NCI-H2196 (cell line): ENCODE data around the gene TRA2A.
"Not testable (repeated sequence)": the region's sequence is repeated elsewhere in the genome, so short reads cannot be mapped to it uniquely, and the experiment has no call there.

Experiments
- DNase-seq: peaks from one replicate; lab custom pipeline; 2025; ENCODE audit not compliant: unreplicated experiment; lab: John Stamatoyannopoulos, UW

Gene TRA2A

DNA sequence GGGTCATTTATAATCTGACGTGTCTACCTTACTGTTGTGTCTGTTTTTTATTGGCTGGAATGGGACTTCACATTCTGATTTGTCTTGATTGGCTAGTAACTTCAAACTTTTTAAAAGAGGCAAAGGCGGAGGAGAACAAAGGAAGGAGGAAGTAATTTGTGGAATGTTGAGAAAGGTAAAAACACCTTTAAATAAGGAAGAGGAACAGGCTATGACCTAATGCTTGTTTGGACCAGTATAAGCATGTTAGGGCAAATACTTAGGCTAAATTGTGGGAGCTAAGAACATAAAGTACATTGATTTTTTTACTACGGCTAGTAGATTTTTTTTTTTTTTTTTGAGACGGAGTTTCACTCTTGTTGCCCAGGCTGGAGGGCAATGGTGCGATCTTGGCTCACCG is 18.0 kb downstream of the TRA2A start:
- not testable (repeated sequence) for DNase-seq

DNA sequence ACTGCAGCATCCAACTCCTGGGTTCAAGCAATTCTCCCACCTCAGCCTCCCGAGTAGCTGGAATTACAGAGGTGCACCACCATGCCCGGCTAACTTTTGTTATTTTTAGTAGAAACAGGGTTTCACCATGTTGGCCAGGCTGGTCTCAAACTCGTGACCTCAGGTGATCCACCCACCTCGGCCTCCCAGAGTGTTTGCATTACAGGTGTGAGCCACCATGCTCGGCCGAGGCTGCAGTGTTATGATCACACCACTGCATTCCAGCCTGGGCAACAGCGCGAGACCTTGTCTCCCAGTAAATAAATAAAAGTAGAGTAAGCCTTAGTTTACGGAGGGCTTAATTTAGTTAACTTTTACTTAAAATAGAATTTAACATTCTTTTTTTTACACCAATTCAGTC is 37.8 kb downstream of the TRA2A start:
- DNase-seq, result no peak

DNA sequence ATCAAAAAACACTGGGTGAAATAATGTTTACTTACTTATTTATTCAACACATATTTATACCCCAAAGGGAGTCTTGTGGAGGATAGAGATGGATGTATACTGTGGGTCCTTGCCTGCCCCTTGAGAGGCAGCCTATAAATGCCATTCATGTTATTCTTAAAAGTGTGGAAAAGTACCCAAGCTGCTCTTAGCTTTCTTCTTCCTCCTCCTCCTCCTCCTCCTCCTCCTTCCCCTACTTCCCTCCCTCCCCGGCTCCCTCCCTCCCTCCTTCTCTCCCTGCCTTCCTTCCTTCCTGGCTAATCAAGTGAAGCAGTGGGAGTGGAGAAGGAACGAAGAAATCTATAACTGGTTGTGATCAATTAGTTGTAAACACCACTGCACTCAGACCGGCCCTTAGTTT is 40.3 kb downstream of the TRA2A start:
- DNase-seq, result no peak

DNA sequence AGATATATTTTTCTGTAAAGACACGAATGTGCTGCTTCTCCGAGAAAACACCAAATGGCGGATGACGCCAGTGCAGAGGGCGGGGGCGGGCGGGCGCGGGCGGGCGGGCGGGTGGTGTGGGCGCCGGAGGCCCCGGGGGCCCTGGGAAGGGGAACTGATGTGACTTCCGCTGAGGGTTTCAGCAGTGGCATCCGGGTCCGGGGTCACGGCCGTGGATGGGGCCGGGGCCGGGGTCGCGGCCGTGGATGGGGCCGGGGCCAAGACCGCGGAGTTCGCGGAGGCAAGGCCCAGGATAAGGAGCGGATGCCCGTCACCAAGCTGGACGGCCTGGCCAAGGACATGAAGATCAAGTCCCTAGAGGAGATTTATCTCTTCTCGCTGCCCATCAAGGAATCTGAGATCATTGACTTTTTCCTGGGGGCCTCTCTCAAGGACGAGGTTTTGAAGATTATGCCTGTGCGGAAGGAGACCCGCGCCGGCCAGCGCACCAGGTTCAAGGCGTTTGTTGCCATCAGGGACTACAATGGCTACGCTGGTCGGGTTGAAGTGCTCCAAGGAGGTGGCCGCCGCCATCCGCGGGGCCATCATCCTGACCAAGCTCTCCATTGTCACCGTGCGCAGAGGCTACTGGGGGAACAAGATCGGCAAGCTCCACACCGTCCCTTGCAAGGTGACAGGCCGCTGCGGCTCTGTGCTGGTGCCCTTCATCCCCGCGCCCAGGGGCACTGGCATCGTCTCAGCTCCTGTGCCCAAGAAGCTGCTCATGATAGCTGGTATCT is 41.2 kb downstream of the TRA2A start:
- peak; percentile 47 for DNase-seq

DNA sequence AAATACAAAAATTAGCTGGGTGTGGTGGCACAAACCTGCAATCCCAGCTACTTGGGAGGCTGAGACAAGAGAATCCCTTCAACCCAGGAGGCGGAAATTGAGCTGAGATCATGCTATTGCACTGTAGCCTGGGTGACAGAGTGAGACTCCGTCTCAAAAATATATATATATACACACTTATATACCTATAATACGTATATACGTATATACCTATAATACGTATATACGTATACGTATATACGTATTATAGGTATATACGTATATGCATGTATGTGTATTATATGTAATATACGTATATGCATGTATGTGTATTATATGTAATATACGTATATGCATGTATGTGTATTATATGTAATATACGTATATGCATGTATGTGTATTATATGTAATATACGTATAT is 43.1 kb downstream of the TRA2A start:
- DNase-seq, result not testable (repeated sequence)

DNA sequence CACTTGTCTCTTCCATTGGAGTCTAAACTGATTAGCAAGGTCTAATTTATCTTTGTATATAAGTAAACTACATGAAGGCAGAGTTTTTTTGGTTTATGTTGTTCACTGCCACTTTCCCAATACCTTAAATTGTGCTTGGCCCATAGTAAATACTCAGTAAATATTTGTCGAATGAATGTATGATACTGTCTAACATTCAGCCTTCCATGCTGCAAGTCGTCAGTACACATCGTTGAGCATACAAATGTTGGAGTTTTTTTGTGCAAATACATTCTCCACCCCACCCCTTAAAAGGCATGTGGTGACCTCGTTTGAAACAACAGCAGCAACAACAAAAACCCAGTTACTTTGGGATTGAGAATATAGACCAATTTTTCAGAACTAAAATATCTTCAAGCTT is 44.1 kb downstream of the TRA2A start:
- DNase-seq, result no peak

DNA sequence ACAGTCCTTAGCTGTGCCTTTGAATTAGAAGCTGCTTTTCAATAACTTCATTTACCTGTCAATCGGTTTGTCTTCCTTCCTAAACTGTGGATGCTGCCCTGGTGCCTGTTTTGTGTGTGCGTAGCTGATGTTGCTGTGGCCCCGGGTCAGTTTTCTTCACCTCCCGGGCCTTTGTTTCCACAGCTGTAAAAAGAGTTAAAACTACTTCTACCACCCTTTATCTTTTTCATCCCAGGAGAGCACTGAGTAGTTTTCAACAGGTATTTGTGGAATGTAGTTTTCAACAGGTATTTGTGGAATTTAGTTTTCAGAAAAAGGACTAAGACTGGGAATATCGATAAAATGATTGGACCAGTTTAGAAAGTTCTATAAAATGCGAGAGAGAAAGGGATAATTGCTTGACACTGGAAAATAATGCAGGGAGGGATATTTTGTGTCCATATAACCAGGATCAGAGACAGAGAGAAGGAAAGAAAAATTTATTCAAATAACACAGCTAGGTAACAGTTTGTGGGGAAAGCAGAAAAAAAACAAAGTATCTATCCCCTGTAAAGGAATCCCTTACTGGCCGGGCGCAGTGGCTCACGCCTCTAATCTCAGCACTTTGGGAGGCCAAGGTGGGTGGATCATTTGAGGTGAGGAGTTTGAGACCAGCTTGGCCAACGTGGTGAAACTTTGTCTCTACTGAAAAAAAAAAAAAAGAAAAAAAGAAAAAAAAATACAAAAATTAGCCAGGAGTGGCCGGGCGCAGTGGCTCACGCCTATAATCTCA is 45.6 kb downstream of the TRA2A start:
- no peak for DNase-seq

DNA sequence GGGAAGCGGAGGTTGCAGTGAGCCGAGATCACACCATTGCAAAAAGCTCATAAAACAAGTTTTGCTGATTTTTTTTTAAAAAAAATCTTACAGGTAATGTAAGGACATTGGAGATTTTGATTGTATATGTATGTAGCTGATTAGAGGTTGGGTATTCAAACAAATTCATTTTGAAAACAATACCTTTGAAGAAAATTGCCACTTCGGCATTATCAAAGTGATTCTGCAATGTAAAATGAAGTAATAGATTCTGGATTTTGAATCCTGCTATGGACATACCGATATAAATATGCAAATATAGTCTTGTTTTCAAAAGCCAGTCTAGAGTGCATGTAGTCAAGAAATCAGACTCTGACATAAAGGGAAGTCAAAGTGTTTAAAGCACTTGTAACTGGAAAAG is 49.1 kb downstream of the TRA2A start:
- DNase-seq, result no peak

DNA sequence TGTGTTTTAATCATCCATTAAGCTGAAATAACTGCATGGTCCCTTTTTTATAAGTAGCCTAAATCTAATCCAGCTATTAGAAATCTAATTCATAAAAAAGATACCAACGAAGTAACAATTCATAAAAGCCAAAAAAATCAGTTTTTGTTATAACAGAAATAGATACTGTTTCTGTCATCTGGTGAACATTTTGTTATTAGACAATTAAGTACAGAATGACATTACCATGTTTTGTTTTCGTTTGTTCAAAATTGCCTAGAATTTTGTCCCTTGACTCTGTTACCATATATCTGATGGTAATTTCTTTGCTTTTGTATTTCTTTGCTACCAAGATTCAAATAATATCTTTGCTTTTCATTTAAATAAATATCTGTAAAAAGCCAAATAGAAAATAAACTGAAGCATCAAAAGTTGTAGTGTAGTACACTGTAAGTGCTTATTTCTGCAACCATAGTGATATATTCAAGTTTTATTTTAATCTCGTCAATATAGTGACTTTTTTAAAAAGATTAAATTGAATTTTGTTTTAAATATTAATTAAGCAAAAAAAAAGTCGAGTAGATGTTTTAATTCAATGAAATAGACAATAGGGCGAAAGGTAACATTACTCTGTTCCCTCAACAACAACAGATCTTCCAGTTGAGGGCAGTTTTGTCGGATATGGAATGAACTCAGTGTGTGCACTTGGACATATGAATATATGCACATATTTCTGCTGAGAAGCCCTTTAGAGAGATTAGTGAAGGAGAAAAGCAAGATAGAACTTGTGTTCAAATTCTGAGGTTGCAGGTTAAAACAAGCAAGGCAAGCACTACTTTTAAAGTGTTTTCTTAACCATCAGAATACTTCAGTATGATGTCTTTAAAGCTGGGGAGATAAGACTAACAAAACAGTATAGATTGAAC is 53.6 kb downstream of the TRA2A start:
- DNase-seq, result no peak

DNA sequence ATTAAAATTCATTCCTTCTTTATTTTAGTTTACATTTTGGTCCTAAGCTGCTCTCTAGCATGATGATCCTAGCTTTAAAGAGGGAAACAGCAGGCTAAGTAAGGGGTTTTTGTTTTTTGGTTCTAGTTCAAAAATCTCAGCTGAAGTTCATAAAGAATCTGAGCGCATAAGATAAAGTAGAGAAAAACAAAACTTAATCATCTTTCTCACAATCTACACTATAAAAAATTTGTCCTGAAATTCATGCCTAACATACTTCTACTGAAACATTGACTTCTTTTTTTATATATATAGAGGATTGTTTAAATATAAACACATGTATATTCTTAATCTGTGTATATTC is 54.7 kb downstream of the TRA2A start:
- no peak for DNase-seq

DNA sequence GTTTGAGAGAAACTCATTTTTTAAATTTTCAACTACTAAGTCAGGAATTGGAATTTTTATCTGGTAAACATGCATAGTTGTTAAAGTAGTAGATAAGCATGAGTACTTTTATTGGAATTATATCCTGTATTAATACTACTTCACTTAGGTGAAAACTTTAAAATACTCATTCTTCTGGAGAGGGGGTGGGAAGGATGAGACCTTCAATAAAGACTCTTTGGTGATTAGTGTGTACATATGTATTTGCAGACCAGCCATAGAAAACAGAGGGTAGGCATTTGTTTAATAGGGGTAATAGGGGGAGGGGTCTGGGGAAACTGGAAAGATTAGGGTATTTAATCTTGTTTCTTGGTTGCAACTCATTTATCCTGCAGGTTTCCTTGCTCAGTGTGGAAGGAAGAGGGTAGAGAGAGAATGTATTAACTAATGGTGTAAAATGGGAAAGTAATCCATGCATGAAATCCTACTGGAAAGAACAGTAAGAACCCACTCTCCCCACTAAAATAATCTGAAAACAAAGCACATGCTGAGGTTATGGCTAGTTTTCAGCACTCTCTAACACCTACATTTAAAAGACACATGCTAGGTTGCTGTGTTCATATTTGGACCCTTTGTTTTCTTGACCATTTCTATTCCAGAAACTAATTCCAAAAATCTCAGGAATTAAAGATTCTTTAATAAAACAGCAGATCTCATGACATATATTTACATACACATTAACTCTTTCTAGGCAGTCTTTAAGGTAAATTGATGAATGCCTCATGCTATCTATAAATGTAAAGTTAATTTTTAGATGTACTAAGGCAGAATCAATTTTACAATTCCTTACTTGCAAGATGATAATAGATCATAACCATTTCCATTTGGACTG is 55.3 kb downstream of the TRA2A start:
- DNase-seq, result no peak

DNA sequence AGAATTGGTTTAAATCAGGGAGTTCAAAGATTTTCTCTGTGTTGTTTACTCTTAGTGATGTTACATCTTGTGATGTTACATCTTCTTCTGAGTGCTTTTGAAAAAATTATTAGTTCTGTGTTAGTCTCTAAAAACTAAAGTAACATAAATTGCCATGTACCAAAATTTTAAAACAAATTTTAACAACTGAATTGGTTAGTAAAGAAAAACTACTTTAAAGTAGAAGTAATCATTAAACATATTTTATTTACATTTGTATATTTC is 56.3 kb downstream of the TRA2A start:
- no peak for DNase-seq

DNA sequence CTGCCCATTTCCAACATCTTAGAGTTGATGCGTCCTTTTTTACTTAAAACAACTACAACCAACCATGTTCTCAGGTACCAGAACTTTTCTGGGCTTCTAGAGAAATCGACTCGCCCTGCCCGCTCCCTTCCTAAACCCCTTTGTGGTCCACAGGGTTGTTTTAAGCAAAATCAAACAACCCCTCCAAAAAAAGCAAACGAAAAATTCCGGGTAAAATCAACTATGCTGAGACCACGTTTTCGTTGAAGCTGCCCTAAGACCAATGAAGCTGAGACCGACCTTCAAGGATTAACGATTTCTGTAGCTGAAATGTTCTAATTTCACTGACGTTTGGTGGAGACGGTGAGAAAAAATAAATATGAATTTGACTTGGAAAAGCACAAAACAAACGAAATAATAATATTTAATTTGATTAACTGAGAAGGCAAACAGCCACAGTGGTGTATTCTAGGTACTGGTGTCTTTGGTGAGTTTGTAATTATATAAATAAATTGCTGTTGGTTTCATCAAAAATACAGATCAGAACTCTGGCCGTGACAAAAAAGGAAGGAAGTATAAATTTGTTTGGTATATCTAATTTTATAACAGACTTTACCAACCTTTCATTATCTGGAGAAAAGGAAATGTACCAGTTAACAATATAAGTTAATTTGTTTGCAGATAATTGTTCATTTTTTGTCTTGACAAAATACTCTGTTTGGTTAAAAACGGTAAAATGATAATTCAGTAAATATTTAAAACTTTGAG is 56.8 kb downstream of the TRA2A start:
- DNase-seq, result no peak

DNA sequence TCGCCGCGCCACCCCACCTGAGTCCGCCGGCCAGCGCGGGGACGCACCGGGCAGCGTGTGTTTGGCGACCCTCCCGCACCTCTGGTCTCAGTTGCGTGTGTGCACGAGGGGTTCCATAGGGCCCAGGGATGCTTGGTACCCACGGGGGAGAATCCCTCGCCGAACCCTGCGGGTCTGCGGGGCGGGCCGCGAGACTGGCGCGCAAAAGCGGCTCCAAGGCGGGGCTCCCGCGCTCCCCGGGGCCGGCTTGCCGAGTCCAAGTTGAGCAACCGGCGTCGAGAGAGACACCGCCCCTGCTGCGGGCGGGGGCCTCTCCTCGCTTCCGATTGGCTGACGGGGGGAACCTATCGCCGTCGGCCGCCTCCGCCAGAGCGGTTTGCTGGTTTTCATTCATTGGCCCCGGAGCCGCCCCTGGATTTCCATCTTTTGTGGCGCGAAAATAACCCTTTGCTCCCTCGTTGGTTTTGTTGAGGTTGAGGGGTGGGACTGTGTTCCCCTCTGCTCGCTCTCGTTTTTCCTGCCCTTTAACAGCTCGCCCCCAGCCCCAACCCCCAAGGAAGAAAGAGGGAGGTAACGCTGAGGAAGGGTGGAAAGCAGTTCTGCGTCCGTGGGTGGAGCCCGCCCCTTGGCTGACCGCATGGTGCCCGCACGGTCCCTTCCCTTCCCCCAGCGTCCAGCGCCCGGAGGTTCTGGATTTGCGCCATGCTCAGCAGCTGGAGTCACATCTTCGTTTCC is 57.5 kb downstream of the TRA2A start:
- DNase-seq, result peak; percentile 98

DNA sequence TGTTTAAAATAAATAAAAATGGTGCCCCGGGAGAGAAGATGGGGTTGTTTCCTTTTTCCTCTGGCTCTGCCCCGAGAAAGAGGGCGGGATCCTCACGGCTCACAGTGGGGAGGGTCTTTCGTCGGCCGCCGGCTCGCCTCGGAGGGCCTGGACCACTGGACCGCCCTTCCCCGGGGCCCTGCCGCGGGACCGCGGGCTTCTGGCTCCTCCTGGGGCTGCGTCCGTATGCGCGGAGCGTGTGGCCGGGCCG is 58.0 kb downstream of the TRA2A start:
- peak; percentile 67 for DNase-seq

DNA sequence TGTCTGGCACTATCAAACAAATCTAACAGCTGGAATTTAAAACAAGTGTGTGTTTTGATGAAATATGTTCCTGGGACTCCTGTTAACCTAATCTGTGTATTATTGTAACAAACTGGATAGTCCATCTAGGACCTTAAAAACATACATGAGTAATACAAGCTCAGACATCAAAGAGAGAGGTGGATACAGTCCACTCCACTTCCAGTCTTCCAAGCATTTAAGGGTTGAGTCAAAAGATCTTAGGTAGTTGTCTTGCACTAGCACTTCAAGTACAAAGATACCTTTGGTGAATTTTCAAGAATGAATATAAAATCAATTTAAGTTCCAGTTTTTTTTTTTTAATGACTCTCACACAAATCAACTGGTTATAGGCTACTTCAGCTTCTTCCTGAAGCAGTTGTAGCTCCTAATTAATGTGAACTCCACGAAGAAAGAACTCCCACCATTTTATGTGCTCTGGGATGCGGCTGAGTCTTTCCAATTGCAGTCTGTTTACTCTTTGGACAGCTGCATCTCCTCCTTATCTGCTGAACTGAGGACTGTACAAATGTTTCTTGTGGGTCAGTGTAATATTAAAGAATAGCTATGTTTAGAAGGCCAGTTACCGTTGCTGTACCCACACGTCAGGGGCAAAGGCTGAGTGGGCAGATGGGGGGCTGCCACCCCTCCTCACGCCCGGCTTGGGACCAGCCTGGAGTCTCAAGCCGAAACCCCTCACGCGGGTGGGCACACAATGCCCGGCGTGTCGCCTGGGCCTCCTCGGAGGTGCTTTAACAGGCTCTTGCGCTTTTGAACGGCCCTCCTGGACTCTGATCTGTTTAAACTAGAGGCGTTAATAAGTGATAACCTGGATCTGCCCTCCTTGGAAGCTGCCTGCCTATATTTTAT is 58.6 kb downstream of the TRA2A start:
- peak; percentile 28 for DNase-seq

DNA sequence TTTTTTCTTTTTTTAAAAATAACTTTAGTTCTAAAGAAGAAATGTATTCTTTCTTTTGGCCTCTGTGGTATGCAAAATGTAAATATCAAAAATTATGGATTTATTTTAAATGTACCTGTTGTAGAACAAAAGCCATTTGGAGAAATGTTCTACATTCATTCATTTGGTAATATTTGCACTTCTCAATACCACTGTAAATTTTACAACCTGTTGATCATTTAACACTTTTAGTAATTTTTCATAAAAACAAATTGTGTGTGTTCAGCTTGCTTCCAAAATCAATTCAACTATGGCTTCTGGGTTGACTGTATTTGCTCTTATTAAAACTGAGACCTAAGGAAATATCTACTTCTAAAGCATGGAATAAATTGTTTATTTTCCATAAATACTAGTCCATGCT is 59.2 kb downstream of the TRA2A start:
- DNase-seq, result no peak

DNA sequence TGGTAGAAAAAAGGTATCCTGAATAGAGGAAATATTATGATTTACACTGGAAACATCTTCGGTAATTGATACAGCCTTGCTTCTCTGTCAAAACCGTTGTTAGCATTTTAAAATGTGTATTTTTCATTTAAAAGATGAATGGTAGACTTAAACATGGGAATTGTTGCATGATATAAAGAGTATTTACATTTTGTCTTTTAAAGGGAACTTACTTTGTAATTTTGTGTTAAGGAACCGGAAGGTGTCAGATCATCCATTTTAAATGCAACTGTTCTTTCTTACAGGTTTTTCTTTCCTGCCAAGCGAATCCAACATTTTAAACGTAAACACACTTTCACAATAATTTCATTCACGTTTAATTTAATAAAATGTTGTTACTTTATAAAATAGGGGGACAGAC is 59.7 kb downstream of the TRA2A start:
- DNase-seq, result no peak
